DMS79 treated with DMSO at 0.1 percent for 48 hours (cell line): ENCODE results near the gene CMIP.
A peak's percentile ranks its signal among the peaks of the same experiment; 100 is the strongest.

Experiments used
- DNase-seq: peaks from one replicate; lab custom pipeline; 2025; lab: John Stamatoyannopoulos, UW

CMIP gene

GRCh38 chr16:81659249-81659648 lies 214.6 kb downstream of the CMIP start:
- no peak for DNase-seq

- no peak for DNase-seq
Measured at GRCh38 chr16:81661082-81661481, 216.5 kb downstream of the CMIP start.

GRCh38 chr16:81664153-81664552 lies 219.5 kb downstream of the CMIP start:
- no peak for DNase-seq

GRCh38 chr16:81665588-81665987 lies 221.0 kb downstream of the CMIP start:
- DNase-seq: no peak

- peak; percentile 16 for DNase-seq
Measured at GRCh38 chr16:81666113-81666512, 221.5 kb downstream of the CMIP start.

GRCh38 chr16:81668243-81669097 lies 223.9 kb downstream of the CMIP start:
- DNase-seq: no peak

- peak; percentile 51 for DNase-seq
Measured at GRCh38 chr16:81669473-81670350, 225.1 kb downstream of the CMIP start.

- no peak for DNase-seq
Measured at GRCh38 chr16:81671738-81672597, 227.4 kb downstream of the CMIP start.

- peak; percentile 19 for DNase-seq
Measured at GRCh38 chr16:81673432-81673831, 228.8 kb downstream of the CMIP start.

- DNase-seq: no peak
Measured at GRCh38 chr16:81675662-81676061, 231.1 kb downstream of the CMIP start.

GRCh38 chr16:81676066-81676882 lies 231.7 kb downstream of the CMIP start:
- no peak for DNase-seq

- DNase-seq: no peak
Measured at GRCh38 chr16:81676883-81677737, 232.5 kb downstream of the CMIP start.

- no peak for DNase-seq
Measured at GRCh38 chr16:81678326-81679095, 233.9 kb downstream of the CMIP start.

- DNase-seq: no peak
Measured at GRCh38 chr16:81679721-81680430, 235.3 kb downstream of the CMIP start.

GRCh38 chr16:81680444-81681275 lies 236.1 kb downstream of the CMIP start:
- DNase-seq: no peak

GRCh38 chr16:81681311-81681710 lies 236.7 kb downstream of the CMIP start:
- DNase-seq: no peak

- no peak for DNase-seq
Measured at GRCh38 chr16:81684242-81684837, 239.7 kb downstream of the CMIP start.
